Breast epithelium (tissue), 3 donors: Measurements from ENCODE around the gene CCDC91.

ENCODE experiments used
- CTCF ChIP-seq, 3 donors: fragments of 450-650 bp; IDR thresholded peaks; one replicate each; pipeline ENCODE4 v1.5.1; 2016 to 2017; ENCODE audit warnings: antibody characterized with exemption in 3 of 3, mild to moderate bottlenecking in 3 of 3, moderate library complexity in 3 of 3
- POLR2A ChIP-seq: fragments of 450-650 bp; IDR thresholded peaks from one replicate; pipeline ENCODE4 v1.6.1; 2016; ENCODE audit warnings: antibody characterized with exemption, mild to moderate bottlenecking, moderate library complexity
- POLR2AphosphoS5 ChIP-seq, 3 donors: sonication (generic); formaldehyde crosslinking; IDR thresholded peaks; one replicate each; pipeline ENCODE4 v1.6.1; 2017; ENCODE audit warnings: antibody characterized with exemption in 3 of 3

- TF ChIP-seq POLR2A (no peak), CTCF (IDR thresholded peaks at IDR 0.05) (no peak), POLR2AphosphoS5 (IDR thresholded peaks at IDR 0.05) (peak; percentile 29 to 53 (median 43))
Observed at GRCh38 chr12:28191051-28192048, 1.1 kb downstream of the CCDC91 start.
